GM13977 (cell line): ENCODE measurements around the gene TMEM135.
"Not testable (repeated sequence)": the region's sequence is repeated elsewhere in the genome, so short reads cannot be mapped to it uniquely, and the experiment has no call there.

Source experiments
- DNase-seq: peaks from one replicate; pipeline ENCODE4 v3.0.0; 2012; ENCODE audit warnings: low spot score
- in situ Hi-C: fragments of 300-500 bp; cut with MboI; formaldehyde crosslinking; loops from one replicate; pipeline ENCODE4 v1.12.0; 2022; ENCODE audit warnings: low sequenced_read_pairs, low pct_unique_long_range_greater_than_20kb, mixed read lengths, inconsistent platforms; ENCODE audit not compliant: unreplicated experiment
- TF ChIP-seq, protein P1 (sequence below): IDR thresholded peaks from 2 replicates; pipeline ENCODE4 v1.5.1; 2012; ENCODE audit warnings: mild to moderate bottlenecking, control low read depth; ENCODE audit not compliant: insufficient read depth; ENCODE audit errors: extremely low read depth, missing control alignments

The TMEM135 gene

GRCh38 chr11:87275176-87275575 is 237.4 kb downstream of the TMEM135 start:
- in situ Hi-C loops: loop anchor here (25.0 kb wide), 1 partner anchor 338 kb away; no protein-coding TSS in a partner anchor
- TF ChIP-seq, protein P1, sequence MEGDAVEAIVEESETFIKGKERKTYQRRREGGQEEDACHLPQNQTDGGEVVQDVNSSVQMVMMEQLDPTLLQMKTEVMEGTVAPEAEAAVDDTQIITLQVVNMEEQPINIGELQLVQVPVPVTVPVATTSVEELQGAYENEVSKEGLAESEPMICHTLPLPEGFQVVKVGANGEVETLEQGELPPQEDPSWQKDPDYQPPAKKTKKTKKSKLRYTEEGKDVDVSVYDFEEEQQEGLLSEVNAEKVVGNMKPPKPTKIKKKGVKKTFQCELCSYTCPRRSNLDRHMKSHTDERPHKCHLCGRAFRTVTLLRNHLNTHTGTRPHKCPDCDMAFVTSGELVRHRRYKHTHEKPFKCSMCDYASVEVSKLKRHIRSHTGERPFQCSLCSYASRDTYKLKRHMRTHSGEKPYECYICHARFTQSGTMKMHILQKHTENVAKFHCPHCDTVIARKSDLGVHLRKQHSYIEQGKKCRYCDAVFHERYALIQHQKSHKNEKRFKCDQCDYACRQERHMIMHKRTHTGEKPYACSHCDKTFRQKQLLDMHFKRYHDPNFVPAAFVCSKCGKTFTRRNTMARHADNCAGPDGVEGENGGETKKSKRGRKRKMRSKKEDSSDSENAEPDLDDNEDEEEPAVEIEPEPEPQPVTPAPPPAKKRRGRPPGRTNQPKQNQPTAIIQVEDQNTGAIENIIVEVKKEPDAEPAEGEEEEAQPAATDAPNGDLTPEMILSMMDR: no peak
- no peak for DNase-seq

- in situ Hi-C loops: loop anchor here (25.0 kb wide), 1 partner anchor 343 kb away; no protein-coding TSS in a partner anchor
- no peak for DNase-seq
- TF ChIP-seq, protein P1: no peak
Measured at GRCh38 chr11:87280143-87280542, 242.4 kb downstream of the TMEM135 start.

- TF ChIP-seq, protein P1: no peak
- in situ Hi-C loops: loop anchor here (25.0 kb wide), 1 partner anchor 344 kb away; no protein-coding TSS in a partner anchor
- no peak for DNase-seq
Measured at GRCh38 chr11:87281496-87281895, 243.8 kb downstream of the TMEM135 start.

DNA sequence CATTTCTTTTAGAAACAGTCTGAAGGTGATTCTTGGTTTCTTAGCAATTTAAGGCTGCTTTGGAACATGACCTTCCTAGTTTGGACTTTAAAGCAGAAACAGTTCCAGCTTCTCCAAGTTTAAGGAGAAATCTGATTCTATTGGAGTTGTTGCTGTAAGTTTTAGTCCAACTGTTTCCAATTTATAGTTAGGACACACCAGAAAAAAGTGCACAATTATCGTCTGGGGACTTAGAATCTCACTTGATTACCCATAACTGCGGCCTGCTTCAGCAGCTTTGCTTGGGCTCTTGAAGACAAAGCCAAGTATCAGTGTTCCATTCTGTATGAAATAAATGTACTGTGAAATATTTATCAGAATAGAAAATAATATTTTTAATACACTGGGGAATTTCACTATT is 246.6 kb downstream of the TMEM135 start:
- in situ Hi-C loops: loop anchor here (25.0 kb wide), 1 partner anchor 347 kb away; no protein-coding TSS in a partner anchor

GRCh38 chr11:87285674-87286073 is 247.9 kb downstream of the TMEM135 start:
- not testable (repeated sequence) for DNase-seq
- in situ Hi-C loops: loop anchor here (25.0 kb wide), 1 partner anchor 348 kb away; no protein-coding TSS in a partner anchor

More for the DNA sequence above, 246.6 kb downstream of the TMEM135 start:
- DNase-seq: no peak
- TF ChIP-seq, protein P1: no peak

- in situ Hi-C loops: loop anchor here (25.0 kb wide), 1 partner anchor 349 kb away; no protein-coding TSS in a partner anchor
- TF ChIP-seq, protein P1: no peak
- DNase-seq: no peak
Measured at GRCh38 chr11:87286338-87286737, 248.6 kb downstream of the TMEM135 start.

DNA sequence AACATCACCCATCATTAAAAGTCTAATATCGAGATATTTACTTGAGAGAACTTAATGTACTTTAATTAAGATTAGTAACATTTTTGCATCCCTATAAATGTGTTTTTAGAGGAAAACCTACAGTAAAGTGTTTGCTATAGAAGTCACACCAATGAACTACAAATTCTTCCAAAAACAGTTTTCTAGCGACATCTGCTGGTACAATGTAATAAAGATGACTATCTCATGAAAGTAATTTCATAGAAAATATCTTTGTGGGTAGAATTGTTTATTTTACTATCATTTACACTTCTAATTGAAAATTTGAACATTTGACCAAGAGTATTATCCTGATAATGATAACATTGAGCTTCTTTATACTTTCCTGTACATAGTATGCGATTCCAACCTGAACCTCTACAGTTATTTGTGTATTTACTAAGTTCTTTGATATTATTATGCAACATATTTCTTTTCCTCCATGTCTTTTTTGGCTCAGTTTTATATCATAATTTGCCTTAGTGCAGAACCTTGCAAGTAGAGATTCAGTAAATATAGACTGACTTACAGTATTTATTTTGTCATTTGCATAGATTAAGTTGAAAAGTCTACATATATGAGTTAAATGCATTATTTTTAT is 252.7 kb downstream of the TMEM135 start:
- TF ChIP-seq, protein P1: peak; percentile 67
- DNase-seq: peak; percentile 67
- in situ Hi-C loops: loop anchor here (25.0 kb wide), 1 partner anchor 353 kb away; no protein-coding TSS in a partner anchor
